PC-9 (cell line): ENCODE results near the gene LIMS2. TPM values are rescaled to one million over a fixed set of nuclear protein-coding genes. Genes with fewer than 3 reads are reported as not detected.

Experiments
- BruUV-seq: library from RNA; stranded (reverse); fragments of 400-500 nt; replicated peaks from 2 replicates; lab custom pipeline; 2021; lab: Mats Ljungman, UMichigan
- CTCF ChIA-PET: fragments of 300-600 bp; sonication (Branson Sonifier 250); formaldehyde crosslinking; loops from one replicate; lab custom pipeline; 2022; ENCODE audit warnings: antibody characterized with exemption; lab: Charles Lee
- POLR2A ChIA-PET: fragments of 300-600 bp; sonication (Branson Sonifier 250); formaldehyde crosslinking; loops from one replicate; lab custom pipeline; 2022; ENCODE audit warnings: antibody characterized with exemption; ENCODE audit not compliant: unreplicated experiment; lab: Charles Lee
- DNase-seq, 2 experiments: peaks; one replicate each; pipeline versions ENCODE4 v3.0.0 to v3.0.0-alpha.2; 2015 to 2022; ENCODE audit warnings: mixed read lengths in 1 of 2
- H2AFZ ChIP-seq: fragments of 200-600 bp; sonication (generic); 2 replicates; pipeline ENCODE4 v1.8.1; 2017; ENCODE audit warnings: antibody characterized with exemption
- H3F3A ChIP-seq: fragments of 200-600 bp; sonication (generic); 2 replicates; pipeline ENCODE4 v1.8.1; 2017; ENCODE audit warnings: antibody characterized with exemption, mild to moderate bottlenecking, low read depth; ENCODE audit not compliant: insufficient read depth
- H3K27ac ChIP-seq: fragments of 200-600 bp; sonication (generic); 2 replicates; pipeline ENCODE4 v1.6.1; 2016; ENCODE audit warnings: mixed run types
- H3K27me3 ChIP-seq: fragments of 200-600 bp; sonication (generic); 2 replicates; pipeline ENCODE4 v1.6.1; 2016; ENCODE audit warnings: low read depth, mixed run types; ENCODE audit not compliant: insufficient read depth
- H3K36me3 ChIP-seq: fragments of 200-600 bp; sonication (generic); 2 replicates; pipeline ENCODE4 v1.6.1; 2016; ENCODE audit warnings: low read depth, mixed run types
- H3K4me1 ChIP-seq: fragments of 200-600 bp; sonication (generic); replicated peaks from 2 replicates; pipeline ENCODE4 v1.6.1; 2016; ENCODE audit warnings: mixed run types; ENCODE audit not compliant: insufficient read depth
- H3K4me2 ChIP-seq: fragments of 200-600 bp; sonication (generic); 2 replicates; pipeline ENCODE4 v1.6.1; 2017; ENCODE audit warnings: mixed run types
- H3K4me3 ChIP-seq: fragments of 200-600 bp; sonication (generic); 2 replicates; pipeline ENCODE4 v1.6.1; 2016; ENCODE audit warnings: mixed run types
- H3K79me2 ChIP-seq: fragments of 200-600 bp; sonication (generic); 2 replicates; pipeline ENCODE4 v1.6.1; 2017; ENCODE audit warnings: low read depth, mixed run types
- H3K9me2 ChIP-seq: fragments of 200-600 bp; sonication (generic); 2 replicates; pipeline ENCODE4 v1.8.1; 2017; ENCODE audit warnings: mild to moderate bottlenecking; ENCODE audit not compliant: insufficient read depth
- H3K9me3 ChIP-seq: fragments of 200-600 bp; sonication (generic); 2 replicates; pipeline ENCODE4 v1.8.1; 2016; ENCODE audit warnings: low read depth; ENCODE audit not compliant: insufficient read depth
- H4K20me1 ChIP-seq: fragments of 200-600 bp; sonication (generic); 2 replicates; pipeline ENCODE4 v1.8.1; 2017; ENCODE audit not compliant: insufficient read depth
- EZH2 ChIP-seq: fragments of 200-600 bp; sonication (generic); IDR thresholded peaks from 2 replicates; pipeline ENCODE4 v1.8.0; 2017; ENCODE audit warnings: antibody characterized with exemption, low read depth
- intact Hi-C: fragments of 100-400 bp; cut with micrococcal nuclease; formaldehyde crosslinking; loops from one replicate; pipeline ENCODE4 v1.10.0; 2022; ENCODE audit not compliant: unreplicated experiment
- total RNA-seq: library from RNA; stranded (reverse); gene quantifications from 2 replicates; pipeline ENCODE4 v1.2.3, GENCODE V29; 2021
- TF ChIP-seq, protein P1 (sequence below): fragments of 200-600 bp; sonication (generic); conservative IDR thresholded peaks from 2 replicates; pipeline ENCODE4 v1.6.1; 2017; ENCODE audit warnings: mixed run types, antibody characterized with exemption, mild to moderate bottlenecking, moderate library complexity

Gene LIMS2
- total RNA-seq, 1 experiment from 2014 or later, result 1.4 TPM

DNA sequence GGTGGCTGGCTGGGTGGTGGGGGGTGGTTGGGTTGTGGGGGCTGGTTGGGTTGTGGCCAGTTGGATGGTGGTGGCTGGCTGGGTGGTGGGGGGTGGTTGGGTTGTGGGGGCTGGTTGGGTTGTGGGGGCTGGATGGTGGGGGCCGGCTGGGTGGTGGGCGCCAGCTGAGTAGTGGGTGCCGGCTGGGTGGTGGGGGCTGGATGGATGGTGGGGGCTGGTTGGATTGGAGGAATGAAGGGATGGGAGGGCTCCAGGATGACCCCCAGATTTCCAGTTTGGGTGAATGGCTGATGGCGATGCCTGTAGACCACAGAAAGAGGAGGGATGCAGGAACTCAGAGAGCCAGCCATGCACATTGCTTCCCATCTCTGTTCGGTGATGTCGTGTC is 56.1 kb downstream of the LIMS2 start:
- Histone ChIP-seq H3K27ac (no peak overlapping the region), H4K20me1 (no peaks in the 10 kb centered on the region), H3K4me3 (no peak overlapping the region), H3K9me2 (no peaks in the 10 kb centered on the region), H3K27me3 (peaks cover 36% of the 10 kb centered on the region), H2AFZ (no peak overlapping the region), H3K36me3 (no peaks in the 10 kb centered on the region), H3K4me1 (no peaks in the 10 kb centered on the region), H3F3A (no peaks in the 10 kb centered on the region), H3K4me2 (no peak overlapping the region), H3K9me3 (no peaks in the 10 kb centered on the region), H3K79me2 (no peaks in the 10 kb centered on the region)
- no peak for TF ChIP-seq EZH2
- TF ChIP-seq, protein P1, sequence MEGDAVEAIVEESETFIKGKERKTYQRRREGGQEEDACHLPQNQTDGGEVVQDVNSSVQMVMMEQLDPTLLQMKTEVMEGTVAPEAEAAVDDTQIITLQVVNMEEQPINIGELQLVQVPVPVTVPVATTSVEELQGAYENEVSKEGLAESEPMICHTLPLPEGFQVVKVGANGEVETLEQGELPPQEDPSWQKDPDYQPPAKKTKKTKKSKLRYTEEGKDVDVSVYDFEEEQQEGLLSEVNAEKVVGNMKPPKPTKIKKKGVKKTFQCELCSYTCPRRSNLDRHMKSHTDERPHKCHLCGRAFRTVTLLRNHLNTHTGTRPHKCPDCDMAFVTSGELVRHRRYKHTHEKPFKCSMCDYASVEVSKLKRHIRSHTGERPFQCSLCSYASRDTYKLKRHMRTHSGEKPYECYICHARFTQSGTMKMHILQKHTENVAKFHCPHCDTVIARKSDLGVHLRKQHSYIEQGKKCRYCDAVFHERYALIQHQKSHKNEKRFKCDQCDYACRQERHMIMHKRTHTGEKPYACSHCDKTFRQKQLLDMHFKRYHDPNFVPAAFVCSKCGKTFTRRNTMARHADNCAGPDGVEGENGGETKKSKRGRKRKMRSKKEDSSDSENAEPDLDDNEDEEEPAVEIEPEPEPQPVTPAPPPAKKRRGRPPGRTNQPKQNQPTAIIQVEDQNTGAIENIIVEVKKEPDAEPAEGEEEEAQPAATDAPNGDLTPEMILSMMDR, result no peak
- BruUV-seq, result no TSS peak
- intact Hi-C loops, result no loop called here
- ChIA-PET CTCF (no interaction called here), POLR2A (no interaction called here)
- DNase-seq, result no peak

DNA sequence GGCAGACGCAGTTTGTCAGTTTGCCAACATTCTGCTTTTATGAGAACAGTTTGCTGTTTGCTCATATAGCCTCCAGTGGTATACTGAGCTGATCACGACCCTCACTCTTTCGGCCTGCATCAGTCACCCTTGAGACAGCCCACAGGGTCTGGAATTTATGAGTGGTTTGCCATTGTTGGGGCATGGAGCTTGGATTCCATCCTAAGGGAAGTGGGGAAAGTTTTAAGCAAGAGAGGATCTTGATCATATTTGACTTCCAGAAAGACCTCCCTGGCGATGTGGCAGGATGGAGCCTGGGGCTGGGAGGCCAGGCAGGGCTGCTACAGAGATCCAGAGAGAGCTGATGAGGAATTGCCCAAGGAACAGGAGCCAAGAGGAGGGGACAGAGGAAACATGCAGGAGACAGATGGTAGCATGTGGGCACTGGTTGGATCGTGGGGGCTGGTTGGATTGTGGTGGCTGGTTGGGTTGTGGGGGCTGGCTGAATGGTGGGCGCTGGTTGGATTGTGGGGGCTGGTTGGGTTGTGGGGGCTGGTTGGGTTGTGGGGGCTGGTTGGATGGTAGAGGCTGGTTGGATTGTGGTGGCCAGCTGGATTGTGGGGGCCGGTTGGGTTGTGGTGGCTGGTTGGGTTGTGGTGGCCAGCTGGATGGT is 56.7 kb downstream of the LIMS2 start:
- Histone ChIP-seq H2AFZ (no peak overlapping the region), H3K36me3 (no peaks in the 10 kb centered on the region), H3F3A (no peaks in the 10 kb centered on the region), H3K4me1 (no peaks in the 10 kb centered on the region), H3K27ac (no peak overlapping the region), H3K9me3 (peaks cover 2% of the 10 kb centered on the region; the same call in 1 of the 2 replicates), H3K9me2 (no peaks in the 10 kb centered on the region), H3K79me2 (no peaks in the 10 kb centered on the region), H4K20me1 (no peaks in the 10 kb centered on the region), H3K4me3 (no peak overlapping the region), H3K27me3 (peaks cover 41% of the 10 kb centered on the region), H3K4me2 (no peak overlapping the region)
- TF ChIP-seq, protein P1, result no peak
- TF ChIP-seq EZH2, result no peak
- no TSS peak for BruUV-seq
- ChIA-PET CTCF (no interaction called here), POLR2A (no interaction called here)
- intact Hi-C loops, result no loop called here
- DNase-seq, result no peak

DNA sequence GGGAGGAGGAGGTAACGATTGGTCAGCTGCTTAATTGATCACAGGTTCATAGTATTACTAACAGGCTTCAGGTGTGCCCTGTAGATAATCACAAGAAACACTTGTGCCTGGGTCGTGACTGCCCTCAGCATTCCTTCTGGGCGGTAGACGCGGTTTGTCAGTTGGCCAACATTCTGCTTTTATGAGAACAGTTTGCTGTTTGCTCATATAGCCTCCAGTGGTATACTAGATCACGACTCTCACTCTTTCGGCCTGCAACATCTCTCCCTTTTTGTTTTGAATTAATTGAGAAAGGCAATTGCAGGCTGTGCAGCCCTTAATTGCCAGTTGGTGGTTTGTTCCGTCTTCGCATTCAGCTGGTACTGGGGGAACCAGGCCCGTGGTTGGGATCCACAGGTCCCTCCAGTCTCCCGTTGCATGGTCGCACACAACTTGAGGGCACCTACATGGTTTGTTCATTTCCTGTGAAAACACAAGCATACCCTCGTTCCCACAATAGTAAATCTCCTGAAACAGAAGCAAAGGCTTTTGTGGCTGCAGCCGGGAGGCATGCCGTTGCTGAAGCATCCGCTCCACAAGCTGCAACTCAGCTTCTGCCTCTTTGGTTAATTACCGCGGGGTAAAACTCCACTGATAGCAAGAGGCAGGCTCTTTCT is 59.7 kb downstream of the LIMS2 start:
- intact Hi-C loops, result no loop called here
- H3K4me3 ChIP-seq, result no peak overlapping the region

More for the DNA sequence above, 59.7 kb downstream of the LIMS2 start:
- no peak overlapping the region for H3K27ac ChIP-seq
- H3K36me3 ChIP-seq, result no peaks in the 10 kb centered on the region
- no peak overlapping the region for H2AFZ ChIP-seq
- peaks cover 70% of the 10 kb centered on the region for H3K27me3 ChIP-seq
- no peaks in the 10 kb centered on the region for H3K79me2 ChIP-seq
- no peaks in the 10 kb centered on the region for H3K4me1 ChIP-seq
- no peak overlapping the region for H3K4me2 ChIP-seq
- BruUV-seq, result no TSS peak
- no peaks in the 10 kb centered on the region for H3F3A ChIP-seq
- no peaks in the 10 kb centered on the region for H4K20me1 ChIP-seq
- DNase-seq, result no peak
- ChIA-PET POLR2A (no interaction called here), CTCF (no interaction called here)
- peaks cover 8% of the 10 kb centered on the region for H3K9me3 ChIP-seq
- TF ChIP-seq, protein P1, result no peak
- no peak for TF ChIP-seq EZH2
- no peaks in the 10 kb centered on the region for H3K9me2 ChIP-seq
